SKM-1 (cell line): ENCODE measurements around the gene PKP1.

ENCODE experiments used
- DNase-seq: peaks from one replicate; lab custom pipeline; 2025; ENCODE audit not compliant: unreplicated experiment; lab: John Stamatoyannopoulos, UW

PKP1 gene

DNA sequence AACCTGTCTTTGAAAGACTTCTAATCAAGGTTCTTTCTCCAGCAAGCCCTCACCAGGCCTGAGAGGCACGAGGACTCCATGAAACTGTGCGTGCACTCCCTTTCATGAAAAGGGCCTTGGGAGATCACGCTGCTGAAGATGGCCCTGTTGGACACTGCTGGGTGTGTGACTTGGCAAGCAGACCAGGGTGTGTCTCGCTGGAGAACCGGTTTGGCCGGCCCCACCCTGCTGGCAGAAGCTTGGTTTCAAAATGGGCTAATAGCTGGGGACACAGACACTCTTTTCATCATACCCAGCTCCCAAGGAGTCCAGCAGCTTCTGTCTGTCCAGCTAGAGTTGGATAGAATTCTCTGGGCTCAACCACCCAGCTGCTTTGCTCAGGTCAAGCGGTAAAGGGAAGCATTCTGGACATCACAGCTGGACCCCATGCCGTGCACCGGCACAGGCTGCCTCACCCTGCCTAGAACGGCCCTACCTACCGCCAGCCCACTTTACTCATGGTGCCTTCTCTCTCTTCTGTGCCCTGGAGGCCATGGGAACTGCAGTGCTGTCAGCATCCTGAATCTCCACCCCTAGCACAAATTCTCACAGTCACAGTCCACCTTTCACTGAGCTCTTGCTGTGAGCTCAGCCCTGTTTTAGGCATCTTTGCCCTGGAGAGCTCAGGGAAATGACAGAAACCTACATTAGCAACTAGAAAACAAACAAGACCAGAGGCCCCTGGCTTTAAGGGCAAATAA lies 24.6 kb downstream of the PKP1 start:
- DNase-seq: no peak

DNA sequence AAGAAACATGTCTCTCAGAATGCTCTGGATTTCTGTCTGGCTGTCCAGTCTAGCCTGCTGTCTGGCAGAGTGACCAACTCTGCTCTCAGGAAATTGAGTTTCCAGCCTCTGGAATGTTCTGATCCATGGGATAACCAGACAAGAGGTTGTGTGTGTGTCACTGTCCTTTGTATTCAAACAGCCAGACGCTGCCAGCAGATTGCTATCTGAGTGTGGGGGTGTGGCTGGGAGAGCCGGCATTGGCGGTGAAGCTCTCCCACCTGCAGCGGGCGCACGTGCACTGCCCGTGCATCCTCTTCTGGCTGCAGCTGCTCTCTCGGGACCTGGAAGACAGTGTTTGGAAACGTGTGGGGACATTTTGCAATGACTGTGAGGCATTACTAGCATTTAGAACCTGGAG lies 26.1 kb downstream of the PKP1 start:
- DNase-seq: no peak

GRCh38 chr1:201310251-201310985 lies 27.1 kb downstream of the PKP1 start:
- no peak for DNase-seq

DNA sequence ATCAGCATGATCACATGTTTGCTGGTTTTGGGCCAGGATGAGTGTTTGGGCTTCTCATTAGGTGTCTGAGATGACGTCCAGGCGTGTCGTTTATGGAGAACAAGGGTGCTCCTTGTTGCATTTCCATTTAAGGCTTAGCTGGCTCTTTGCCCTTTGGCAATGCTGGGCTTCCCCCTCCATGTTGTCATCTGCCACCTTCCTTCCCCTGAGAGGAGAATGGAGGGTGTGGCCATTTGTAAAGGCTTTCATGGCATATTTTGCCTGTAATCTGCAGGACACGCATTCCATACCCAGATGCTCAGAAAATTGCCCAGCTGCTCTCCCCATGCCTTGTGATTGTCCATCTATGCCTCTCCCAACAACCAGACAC lies 27.7 kb downstream of the PKP1 start:
- peak; percentile 42 for DNase-seq

- DNase-seq: peak; percentile 75
Observed at GRCh38 chr1:201311356-201312011, 28.2 kb downstream of the PKP1 start.

- DNase-seq: no peak
Observed at GRCh38 chr1:201312298-201312697, 29.0 kb downstream of the PKP1 start.

DNA sequence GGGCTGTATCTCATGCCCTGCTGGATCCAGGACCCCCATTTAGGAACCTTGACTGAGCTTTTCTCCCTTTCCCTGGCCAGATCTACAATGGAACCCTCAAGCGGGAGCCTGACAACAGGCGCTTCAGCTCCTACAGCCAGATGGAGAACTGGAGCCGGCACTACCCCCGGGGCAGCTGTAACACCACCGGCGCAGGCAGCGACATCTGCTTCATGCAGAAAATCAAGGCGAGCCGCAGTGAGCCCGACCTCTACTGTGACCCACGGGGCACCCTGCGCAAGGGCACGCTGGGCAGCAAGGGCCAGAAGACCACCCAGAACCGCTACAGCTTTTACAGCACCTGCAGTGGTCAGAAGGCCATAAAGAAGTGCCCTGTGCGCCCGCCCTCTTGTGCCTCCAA lies 29.8 kb downstream of the PKP1 start:
- no peak for DNase-seq

DNA sequence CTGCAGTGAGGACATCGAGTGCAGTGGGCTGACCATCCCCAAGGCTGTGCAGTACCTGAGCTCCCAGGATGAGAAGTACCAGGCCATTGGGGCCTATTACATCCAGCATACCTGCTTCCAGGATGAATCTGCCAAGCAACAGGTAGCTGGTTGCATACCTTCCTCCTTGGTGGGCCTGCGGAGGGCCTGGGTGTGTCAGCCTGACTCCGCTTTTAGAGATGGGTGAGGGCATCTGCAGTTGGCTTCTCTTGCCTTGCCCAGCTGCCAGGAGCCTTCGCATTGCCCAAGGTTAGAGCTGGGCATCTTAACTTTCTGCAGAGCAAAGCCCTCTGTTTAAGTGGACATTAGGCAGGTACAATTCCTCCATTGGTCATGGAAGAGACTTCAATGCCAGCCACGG lies 33.2 kb downstream of the PKP1 start:
- DNase-seq: no peak

- no peak for DNase-seq
Observed at GRCh38 chr1:201317551-201317950, 34.2 kb downstream of the PKP1 start.

DNA sequence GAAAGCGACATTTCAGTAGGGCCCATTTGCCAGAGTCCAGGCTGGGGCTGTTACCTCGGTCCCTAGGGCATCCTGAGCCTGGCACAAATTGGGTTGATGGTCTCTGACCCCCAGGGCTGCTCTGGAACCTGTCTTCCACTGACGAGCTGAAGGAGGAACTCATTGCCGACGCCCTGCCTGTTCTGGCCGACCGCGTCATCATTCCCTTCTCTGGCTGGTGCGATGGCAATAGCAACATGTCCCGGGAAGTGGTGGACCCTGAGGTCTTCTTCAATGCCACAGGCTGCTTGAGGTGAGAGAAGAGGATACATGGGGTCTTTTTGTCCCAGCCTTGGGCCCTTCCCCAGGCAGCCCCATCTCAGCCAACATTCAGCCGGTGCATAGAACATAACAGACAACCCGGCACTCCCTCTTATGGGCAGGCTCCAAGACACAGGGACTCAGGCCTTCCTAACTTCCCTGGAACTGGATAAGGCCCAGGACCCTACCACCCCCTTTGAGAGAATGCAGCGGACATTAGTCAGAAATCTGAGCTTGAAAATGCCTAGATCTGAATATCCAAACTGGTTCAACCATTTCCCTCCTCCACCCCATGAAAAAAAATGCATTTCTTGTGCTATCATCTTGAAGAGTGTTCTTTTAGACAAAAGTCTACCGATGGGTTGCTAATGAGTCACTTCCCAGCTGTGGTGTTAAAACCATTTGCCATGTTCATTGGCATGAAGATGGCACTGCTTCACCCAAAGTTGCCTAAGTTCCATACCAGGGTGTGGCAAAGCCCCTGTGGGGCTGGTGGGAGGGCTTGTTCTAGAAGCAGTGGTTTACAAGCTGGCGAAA lies 35.4 kb downstream of the PKP1 start:
- DNase-seq: no peak

DNA sequence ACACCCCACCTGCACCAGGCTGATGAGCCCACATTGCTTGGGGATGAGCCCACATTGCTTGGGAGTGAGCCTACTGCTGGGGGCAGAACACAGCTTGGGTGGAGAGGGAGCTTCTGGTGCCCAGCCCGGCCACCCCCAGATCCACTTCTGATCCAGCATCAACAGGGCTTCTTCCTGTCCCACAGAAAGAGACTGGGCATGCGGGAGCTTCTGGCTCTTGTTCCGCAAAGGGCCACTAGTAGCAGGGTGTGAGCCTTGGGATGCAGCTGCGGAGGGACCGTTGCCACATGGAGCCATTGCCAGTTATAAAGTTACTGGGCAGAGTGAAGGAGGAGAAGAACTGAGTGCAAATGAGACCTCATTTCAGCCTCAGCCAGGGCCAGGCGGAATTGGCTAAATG lies 36.3 kb downstream of the PKP1 start:
- no peak for DNase-seq

DNA sequence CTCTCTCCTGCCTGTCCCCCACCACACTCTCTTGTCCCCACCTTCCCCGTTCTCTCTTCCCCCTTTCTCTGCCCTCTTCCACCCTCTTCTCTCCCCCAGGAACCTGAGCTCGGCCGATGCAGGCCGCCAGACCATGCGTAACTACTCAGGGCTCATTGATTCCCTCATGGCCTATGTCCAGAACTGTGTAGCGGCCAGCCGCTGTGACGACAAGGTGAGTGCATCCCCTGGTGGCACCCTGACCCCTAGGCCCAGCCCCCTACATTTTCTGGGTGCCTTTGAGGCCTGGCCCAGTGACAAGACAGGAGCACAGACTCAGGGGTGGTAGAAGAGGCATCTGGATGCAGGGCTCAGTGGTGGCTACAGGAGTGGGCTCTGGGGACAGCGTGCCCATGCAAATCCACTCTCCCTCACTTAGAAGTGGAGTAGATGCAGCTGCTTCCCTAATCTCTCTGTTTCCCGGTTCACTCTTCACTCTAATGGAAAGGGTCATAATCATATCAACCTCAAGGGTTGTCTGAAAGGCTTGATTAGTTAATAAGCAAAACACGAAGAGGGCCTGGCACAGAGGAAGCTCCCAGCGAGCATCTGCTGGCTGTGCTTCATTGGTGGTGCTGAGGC lies 37.0 kb downstream of the PKP1 start:
- no peak for DNase-seq

DNA sequence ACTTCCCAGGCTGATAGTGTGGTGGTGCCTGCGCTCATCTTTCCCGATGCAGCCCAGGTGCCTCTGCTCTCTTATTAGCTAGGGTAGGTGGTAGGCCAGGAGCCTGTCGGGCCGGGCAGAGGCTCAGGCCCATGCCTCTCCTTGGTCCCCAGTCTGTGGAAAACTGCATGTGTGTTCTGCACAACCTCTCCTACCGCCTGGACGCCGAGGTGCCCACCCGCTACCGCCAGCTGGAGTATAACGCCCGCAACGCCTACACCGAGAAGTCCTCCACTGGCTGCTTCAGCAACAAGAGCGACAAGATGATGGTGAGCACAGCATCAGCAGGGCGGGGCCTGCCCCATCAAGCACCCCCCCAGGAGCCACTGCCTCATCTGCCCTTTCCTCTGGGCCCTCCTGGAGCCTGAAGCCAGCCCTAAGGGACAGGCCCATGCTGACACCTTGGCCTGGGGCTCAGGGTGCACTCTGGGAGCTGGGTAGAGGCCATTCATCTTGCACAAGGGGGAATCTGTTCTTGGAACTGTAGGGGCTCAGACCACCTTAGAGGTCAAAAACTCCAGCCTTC lies 38.6 kb downstream of the PKP1 start:
- DNase-seq: no peak

- DNase-seq: no peak
Observed at GRCh38 chr1:201322653-201323510, 39.6 kb downstream of the PKP1 start.

DNA sequence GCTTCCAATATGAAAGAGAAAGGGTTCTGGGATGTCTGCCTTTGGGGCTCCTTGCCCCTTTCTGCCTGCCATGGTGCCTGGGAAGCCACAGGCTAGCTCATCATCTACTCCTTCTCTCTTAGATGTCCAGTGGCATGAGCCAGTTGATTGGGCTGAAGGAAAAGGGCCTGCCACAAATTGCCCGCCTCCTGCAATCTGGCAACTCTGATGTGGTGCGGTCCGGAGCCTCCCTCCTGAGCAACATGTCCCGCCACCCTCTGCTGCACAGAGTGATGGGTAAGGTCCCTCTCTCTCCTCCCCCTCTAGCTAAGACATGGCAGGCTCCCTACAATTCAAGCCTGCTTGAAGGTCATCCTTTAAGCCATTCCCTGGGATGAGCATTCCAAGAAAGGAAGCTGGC lies 41.0 kb downstream of the PKP1 start:
- no peak for DNase-seq

- no peak for DNase-seq
Observed at GRCh38 chr1:201324821-201325677, 41.7 kb downstream of the PKP1 start.

GRCh38 chr1:201325678-201326060 lies 42.4 kb downstream of the PKP1 start:
- DNase-seq: no peak

GRCh38 chr1:201326710-201327109 lies 43.4 kb downstream of the PKP1 start:
- no peak for DNase-seq
